ENCODE results near the gene EED.
"Not testable (repeated sequence)": the region's sequence is repeated elsewhere in the genome, so short reads cannot be mapped to it uniquely, and the experiment has no call there.

EED gene

GRCh38 chr11:86222081-86222480, 22.5 kb upstream of the EED start:
- H3K9me3 ChIP-seq (ENCODE audit: control insufficient read depth, insufficient read depth, low read length), result no peaks in the 10 kb centered on the region
- TF ChIP-seq CTCF (IDR thresholded peaks at IDR 0.05; ENCODE audit: low read depth, low read length, poor library complexity, severe bottlenecking), result no peak
- no peak for TF ChIP-seq EZH2phosphoT487 (IDR thresholded peaks at IDR 0.05; ENCODE audit: borderline replicate concordance, low read length)
- H3K9me2 ChIP-seq (replicated peaks; ENCODE audit: control insufficient read depth, low read length), result no peaks in the 10 kb centered on the region
- no peak overlapping the region for H3K4me2 ChIP-seq (ENCODE audit: low read length)
- H3K79me2 ChIP-seq (ENCODE audit: control insufficient read depth, low read length), result no peaks in the 10 kb centered on the region
- H3K4me1 ChIP-seq (ENCODE audit: control insufficient read depth, low read length), result peaks cover 23% of the 10 kb centered on the region
- H3F3A ChIP-seq (ENCODE audit: control insufficient read depth, insufficient read depth), result no peaks in the 10 kb centered on the region
- no peak overlapping the region for H3K27ac ChIP-seq (ENCODE audit: low read depth, low read length)
- no peaks in the 10 kb centered on the region for H3K36me3 ChIP-seq (ENCODE audit: control insufficient read depth, low read length)
- no peaks in the 10 kb centered on the region for H3K27me3 ChIP-seq (ENCODE audit: control insufficient read depth, low read length)
- H3K4me3 ChIP-seq (ENCODE audit: low read length), result no peak overlapping the region
- no peaks in the 10 kb centered on the region for H4K20me1 ChIP-seq (ENCODE audit: control insufficient read depth, insufficient read depth, low read depth, low read length)

- H3K9me2 ChIP-seq (replicated peaks; ENCODE audit: control insufficient read depth, low read length), result not testable (repeated sequence)
These were observed 20.0 kb upstream of the EED start for GRCh38 chr11:86224575-86224974.

GRCh38 chr11:86225344-86225743, 19.2 kb upstream of the EED start:
- H3K4me1 ChIP-seq (ENCODE audit: control insufficient read depth, low read length); H3K9me3 ChIP-seq (ENCODE audit: control insufficient read depth, insufficient read depth, low read length); H3K4me3 ChIP-seq (ENCODE audit: low read length); H3K27ac ChIP-seq (ENCODE audit: low read depth, low read length); H3K79me2 ChIP-seq (ENCODE audit: control insufficient read depth, low read length); H3K9me2 ChIP-seq (replicated peaks; ENCODE audit: control insufficient read depth, low read length); H3K27me3 ChIP-seq (ENCODE audit: control insufficient read depth, low read length); H4K20me1 ChIP-seq (ENCODE audit: control insufficient read depth, insufficient read depth, low read depth, low read length); H3K4me2 ChIP-seq (ENCODE audit: low read length); H3F3A ChIP-seq (ENCODE audit: control insufficient read depth, insufficient read depth); H3K36me3 ChIP-seq (ENCODE audit: control insufficient read depth, low read length): not testable (repeated sequence)

More at GRCh38 chr11:86224575-86224974, 20.0 kb upstream of the EED start:
- not testable (repeated sequence) for H3K27ac ChIP-seq (ENCODE audit: low read depth, low read length); H3F3A ChIP-seq (ENCODE audit: control insufficient read depth, insufficient read depth); H3K79me2 ChIP-seq (ENCODE audit: control insufficient read depth, low read length); H3K4me2 ChIP-seq (ENCODE audit: low read length); H3K4me3 ChIP-seq (ENCODE audit: low read length); H3K36me3 ChIP-seq (ENCODE audit: control insufficient read depth, low read length); H4K20me1 ChIP-seq (ENCODE audit: control insufficient read depth, insufficient read depth, low read depth, low read length); H3K9me3 ChIP-seq (ENCODE audit: control insufficient read depth, insufficient read depth, low read length); H3K4me1 ChIP-seq (ENCODE audit: control insufficient read depth, low read length); H3K27me3 ChIP-seq (ENCODE audit: control insufficient read depth, low read length)

- Histone ChIP-seq H3K4me2 (ENCODE audit: low read length) (no peak overlapping the region), H3K27ac (ENCODE audit: low read depth, low read length) (no peak overlapping the region), H3K27me3 (ENCODE audit: control insufficient read depth, low read length) (no peaks in the 10 kb centered on the region), H3K9me2 (replicated peaks; ENCODE audit: control insufficient read depth, low read length) (no peaks in the 10 kb centered on the region), H3K36me3 (ENCODE audit: control insufficient read depth, low read length) (no peaks in the 10 kb centered on the region), H3K9me3 (ENCODE audit: control insufficient read depth, insufficient read depth, low read length) (no peaks in the 10 kb centered on the region), H4K20me1 (ENCODE audit: control insufficient read depth, insufficient read depth, low read depth, low read length) (no peaks in the 10 kb centered on the region), H3K79me2 (ENCODE audit: control insufficient read depth, low read length) (no peaks in the 10 kb centered on the region), H3F3A (ENCODE audit: control insufficient read depth, insufficient read depth) (no peaks in the 10 kb centered on the region), H3K4me3 (ENCODE audit: low read length) (no peak overlapping the region), H3K4me1 (ENCODE audit: control insufficient read depth, low read length) (no peaks in the 10 kb centered on the region)
- no peak for TF ChIP-seq EZH2phosphoT487 (IDR thresholded peaks at IDR 0.05; ENCODE audit: borderline replicate concordance, low read length)
- TF ChIP-seq CTCF (IDR thresholded peaks at IDR 0.05; ENCODE audit: low read depth, low read length, poor library complexity, severe bottlenecking), result no peak
These were observed 16.1 kb upstream of the EED start for GRCh38 chr11:86228269-86229038.

- H3K4me2 ChIP-seq (ENCODE audit: low read length); H3F3A ChIP-seq (ENCODE audit: control insufficient read depth, insufficient read depth); H3K79me2 ChIP-seq (ENCODE audit: control insufficient read depth, low read length); H4K20me1 ChIP-seq (ENCODE audit: control insufficient read depth, insufficient read depth, low read depth, low read length); H3K4me3 ChIP-seq (ENCODE audit: low read length); H3K27me3 ChIP-seq (ENCODE audit: control insufficient read depth, low read length); H3K36me3 ChIP-seq (ENCODE audit: control insufficient read depth, low read length); H3K9me3 ChIP-seq (ENCODE audit: control insufficient read depth, insufficient read depth, low read length); H3K27ac ChIP-seq (ENCODE audit: low read depth, low read length); H3K4me1 ChIP-seq (ENCODE audit: control insufficient read depth, low read length); H3K9me2 ChIP-seq (replicated peaks; ENCODE audit: control insufficient read depth, low read length): not testable (repeated sequence)
These were observed 15.6 kb upstream of the EED start for GRCh38 chr11:86229039-86229330.

Data from DOHH2 (cell line).